A673 (cell line): ENCODE data around the gene ROR1. TPM values are rescaled to one million over a fixed set of nuclear protein-coding genes. Genes with fewer than 3 reads are reported as not detected.
A peak's percentile ranks its signal among the peaks of the same experiment; 100 is the strongest.
"Not testable (repeated sequence)": the region's sequence is repeated elsewhere in the genome, so short reads cannot be mapped to it uniquely, and the experiment has no call there.

Experiments
- BruUV-seq: library from RNA; stranded (reverse); fragments of 400-500 nt; replicated peaks from 2 replicates; lab custom pipeline; 2021; lab: Mats Ljungman, UMichigan
- CTCF ChIA-PET: fragments of 300-600 bp; sonication (Branson Sonifier 250); formaldehyde crosslinking; loops from one replicate; lab custom pipeline; 2022; ENCODE audit warnings: antibody characterized with exemption; lab: Charles Lee
- POLR2A ChIA-PET: fragments of 300-600 bp; sonication (Branson Sonifier 250); formaldehyde crosslinking; loops from one replicate; lab custom pipeline; 2022; ENCODE audit warnings: antibody characterized with exemption; ENCODE audit not compliant: low non-redundant PET; lab: Charles Lee
- DNase-seq: peaks from one replicate; pipeline ENCODE4 v3.0.0-alpha.2; 2015; ENCODE audit warnings: low spot score
- H3K27ac ChIP-seq: fragments of 200-600 bp; sonication (generic); 2 replicates; pipeline ENCODE4 v1.5.1; 2016; ENCODE audit warnings: mixed run types, low read depth, mild to moderate bottlenecking, mixed read lengths, antibody characterized with exemption, low read length; ENCODE audit not compliant: poor library complexity, severe bottlenecking
- H3K27me3 ChIP-seq: fragments of 200-600 bp; sonication (generic); replicated peaks from 2 replicates; pipeline ENCODE4 v1.6.1; 2017; ENCODE audit warnings: mixed run types, low read depth, mild to moderate bottlenecking, mixed read lengths, antibody characterized with exemption, low read length; ENCODE audit not compliant: insufficient read depth, poor library complexity
- H3K36me3 ChIP-seq: fragments of 200-600 bp; sonication (generic); 2 replicates; pipeline ENCODE4 v1.6.1; 2016; ENCODE audit warnings: mixed run types, mild to moderate bottlenecking, mixed read lengths, antibody characterized with exemption, low read length; ENCODE audit not compliant: insufficient read depth, poor library complexity, severe bottlenecking
- H3K4me1 ChIP-seq: fragments of 200-600 bp; sonication (generic); 2 replicates; pipeline ENCODE4 v1.6.1; 2017; ENCODE audit warnings: mixed run types, mild to moderate bottlenecking, mixed read lengths, antibody characterized with exemption, low read length; ENCODE audit not compliant: insufficient read depth, poor library complexity, severe bottlenecking
- H3K4me3 ChIP-seq: fragments of 200-600 bp; sonication (generic); 2 replicates; pipeline ENCODE4 v1.5.1; 2016; ENCODE audit warnings: low read depth, mixed run types, mild to moderate bottlenecking, mixed read lengths, low read length; ENCODE audit not compliant: poor library complexity, severe bottlenecking
- H3K9me3 ChIP-seq: fragments of 200-600 bp; sonication (generic); 2 replicates; pipeline ENCODE4 v1.6.1; 2016; ENCODE audit warnings: mixed run types, low read depth, mild to moderate bottlenecking, mixed read lengths, antibody characterized with exemption, low read length; ENCODE audit not compliant: poor library complexity, severe bottlenecking
- CTCF ChIP-seq: fragments of 300-800, 200-600 bp; sonication (generic); conservative IDR thresholded peaks from 2 replicates; pipeline ENCODE4 v1.5.1; 2017; ENCODE audit warnings: low read depth, mild to moderate bottlenecking, antibody characterized with exemption, low read length, moderate library complexity, mixed read lengths
- EZH2 ChIP-seq: fragments of 200-600 bp; sonication (generic); IDR thresholded peaks from 2 replicates; pipeline ENCODE4 v1.6.1; 2017; ENCODE audit warnings: borderline replicate concordance, low read depth, mild to moderate bottlenecking, mixed read lengths, antibody characterized with exemption, low read length; ENCODE audit not compliant: poor library complexity, severe bottlenecking
- intact Hi-C: fragments of 100-400 bp; cut with micrococcal nuclease; formaldehyde crosslinking; loops from one replicate; pipeline ENCODE4 v1.10.0; 2022; ENCODE audit not compliant: unreplicated experiment
- total RNA-seq: library from RNA; stranded (reverse); gene quantifications from 2 replicates; pipeline ENCODE4 v1.2.3, GENCODE V29; 2021

ROR1 gene
- total RNA-seq, 1 experiment from 2014 or later: 7.4 TPM

- CTCF ChIA-PET: no interaction called here
- Histone ChIP-seq H3K27me3 (no peaks in the 10 kb centered on the region), H3K4me3 (no peak overlapping the region), H3K36me3 (no peaks in the 10 kb centered on the region), H3K27ac (no peak overlapping the region), H3K4me1 (peaks cover 5% of the 10 kb centered on the region), H3K9me3 (peaks cover 11% of the 10 kb centered on the region)
- no peak for DNase-seq
- TF ChIP-seq CTCF: no peak
- no peak for TF ChIP-seq EZH2
- no TSS peak for BruUV-seq
- POLR2A ChIA-PET: no interaction called here
- intact Hi-C loops: no loop called here
Measured at GRCh38 chr1:63812071-63812700, 38.4 kb downstream of the ROR1 start.

DNA sequence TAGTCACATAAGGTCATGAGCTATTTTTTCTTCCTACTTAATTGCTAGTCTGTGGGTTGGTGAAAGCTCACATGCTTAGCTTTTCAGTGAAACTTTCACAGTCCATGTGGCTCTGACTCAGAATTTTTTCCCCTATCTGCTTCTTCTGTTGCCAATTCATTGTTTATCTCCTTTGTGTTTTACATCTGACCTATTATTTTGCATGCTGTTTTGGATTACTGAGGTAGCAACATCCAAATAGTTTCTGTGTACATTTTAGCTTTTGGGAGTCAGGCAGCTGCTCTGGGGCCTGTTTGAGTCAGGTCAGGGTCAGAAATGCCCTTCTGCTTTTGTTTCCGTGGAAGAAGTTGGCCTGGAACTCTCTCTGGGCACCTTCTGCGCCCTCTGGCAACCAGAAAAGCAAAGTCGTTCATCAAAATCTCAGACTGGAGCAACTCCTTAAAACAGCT lies 40.0 kb downstream of the ROR1 start:
- no peaks in the 10 kb centered on the region for H3K27me3 ChIP-seq
- DNase-seq: no peak
- H3K4me3 ChIP-seq: no peak overlapping the region
- POLR2A ChIA-PET: no interaction called here
- H3K9me3 ChIP-seq: peaks cover 6% of the 10 kb centered on the region
- CTCF ChIA-PET: no interaction called here
- intact Hi-C loops: no loop called here
- no peak for TF ChIP-seq CTCF
- no peak for TF ChIP-seq EZH2
- H3K27ac ChIP-seq: no peak overlapping the region
- no peaks in the 10 kb centered on the region for H3K36me3 ChIP-seq
- no TSS peak for BruUV-seq
- peaks cover 22% of the 10 kb centered on the region for H3K4me1 ChIP-seq

DNA sequence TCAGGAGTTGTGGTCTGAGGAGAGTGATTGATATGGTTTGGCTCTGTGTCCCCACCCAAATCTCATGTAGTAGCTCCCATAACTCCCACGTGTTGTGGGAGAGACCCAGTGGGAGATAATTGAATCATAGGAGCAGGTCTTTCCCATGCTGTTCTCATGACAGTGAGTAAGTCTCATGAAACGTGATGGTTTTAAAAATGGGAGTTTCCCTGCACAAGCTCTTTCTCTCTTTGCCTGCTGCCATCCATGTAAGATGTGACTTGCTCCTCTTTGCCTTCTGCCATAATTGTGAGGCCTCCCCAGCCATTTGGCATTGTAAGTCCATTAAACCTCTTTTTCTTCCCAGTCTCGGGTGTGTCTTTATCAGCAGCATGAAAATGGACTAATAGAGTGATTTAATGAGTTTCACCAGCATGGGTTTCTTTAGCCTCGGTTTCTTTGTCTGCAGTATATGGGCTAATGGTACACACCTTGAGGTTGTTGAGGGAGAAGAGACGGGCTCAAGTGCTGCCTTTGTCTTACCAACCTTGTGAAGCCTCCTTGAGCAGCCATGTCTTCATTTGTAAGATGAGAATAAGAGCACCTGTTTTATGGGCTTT lies 42.5 kb downstream of the ROR1 start:
- BruUV-seq, H3K36me3 ChIP-seq, H3K9me3 ChIP-seq, H3K27me3 ChIP-seq, intact Hi-C loops, CTCF ChIA-PET, H3K4me3 ChIP-seq, DNase-seq, POLR2A ChIA-PET: not testable (repeated sequence)
- H3K27ac ChIP-seq: peak overlapping the region; percentile 75
- H3K4me1 ChIP-seq: peaks cover 26% of the 10 kb centered on the region
